ENCODE measurements around the gene DHX34.

DNA sequence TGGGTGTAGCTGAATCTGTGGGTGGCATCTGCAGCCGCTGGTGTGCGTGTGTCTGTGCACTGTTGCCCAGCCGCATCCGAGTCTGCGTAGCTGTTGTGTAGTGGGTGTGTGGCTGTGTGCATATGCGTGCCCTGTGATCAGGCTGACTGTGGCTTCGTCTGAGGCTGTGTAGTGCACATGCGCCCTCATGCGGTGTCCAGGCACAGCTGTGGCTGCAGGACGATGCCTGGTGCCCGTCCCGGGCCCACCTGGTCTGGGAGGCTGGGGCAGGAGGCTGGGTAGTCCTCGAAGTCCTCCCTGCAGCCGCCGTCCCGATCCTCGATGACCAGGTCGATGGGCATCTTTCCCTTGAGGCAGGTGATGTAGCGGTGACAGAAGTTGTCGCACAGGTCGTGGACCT lies 65.4 kb downstream of the DHX34 start:
- TF ChIP-seq, protein P1, sequence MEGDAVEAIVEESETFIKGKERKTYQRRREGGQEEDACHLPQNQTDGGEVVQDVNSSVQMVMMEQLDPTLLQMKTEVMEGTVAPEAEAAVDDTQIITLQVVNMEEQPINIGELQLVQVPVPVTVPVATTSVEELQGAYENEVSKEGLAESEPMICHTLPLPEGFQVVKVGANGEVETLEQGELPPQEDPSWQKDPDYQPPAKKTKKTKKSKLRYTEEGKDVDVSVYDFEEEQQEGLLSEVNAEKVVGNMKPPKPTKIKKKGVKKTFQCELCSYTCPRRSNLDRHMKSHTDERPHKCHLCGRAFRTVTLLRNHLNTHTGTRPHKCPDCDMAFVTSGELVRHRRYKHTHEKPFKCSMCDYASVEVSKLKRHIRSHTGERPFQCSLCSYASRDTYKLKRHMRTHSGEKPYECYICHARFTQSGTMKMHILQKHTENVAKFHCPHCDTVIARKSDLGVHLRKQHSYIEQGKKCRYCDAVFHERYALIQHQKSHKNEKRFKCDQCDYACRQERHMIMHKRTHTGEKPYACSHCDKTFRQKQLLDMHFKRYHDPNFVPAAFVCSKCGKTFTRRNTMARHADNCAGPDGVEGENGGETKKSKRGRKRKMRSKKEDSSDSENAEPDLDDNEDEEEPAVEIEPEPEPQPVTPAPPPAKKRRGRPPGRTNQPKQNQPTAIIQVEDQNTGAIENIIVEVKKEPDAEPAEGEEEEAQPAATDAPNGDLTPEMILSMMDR (IDR thresholded peaks at IDR 0.05), result no peak
- TF ChIP-seq POLR2A (IDR thresholded peaks at IDR 0.05), result no peak
- no peak for TF ChIP-seq POLR2AphosphoS5 (IDR thresholded peaks at IDR 0.05)
- TF ChIP-seq EP300 (IDR thresholded peaks at IDR 0.05), result no peak
